ENCODE data around the gene GON7.

GON7 gene

DNA sequence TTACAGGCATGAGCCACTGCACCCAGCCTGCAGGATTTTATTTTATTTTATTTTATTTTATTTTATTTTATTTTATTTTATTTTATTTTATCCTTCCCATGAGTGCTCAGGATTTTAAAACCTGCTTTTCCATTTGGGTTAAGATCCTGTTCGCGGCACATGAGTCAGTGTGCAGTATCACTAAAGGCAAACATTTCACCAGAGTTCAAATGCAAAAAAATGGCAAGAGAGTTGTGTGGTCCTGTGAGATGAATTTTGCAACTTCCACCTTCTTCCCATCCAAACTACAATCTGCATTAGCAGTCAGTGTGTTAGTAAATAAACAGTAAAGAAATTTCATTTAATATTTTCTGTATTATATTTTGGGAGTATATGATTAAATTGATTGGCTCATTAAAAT, 51.2 kb downstream of the GON7 start:
- DNase-seq, result no peak

DNA sequence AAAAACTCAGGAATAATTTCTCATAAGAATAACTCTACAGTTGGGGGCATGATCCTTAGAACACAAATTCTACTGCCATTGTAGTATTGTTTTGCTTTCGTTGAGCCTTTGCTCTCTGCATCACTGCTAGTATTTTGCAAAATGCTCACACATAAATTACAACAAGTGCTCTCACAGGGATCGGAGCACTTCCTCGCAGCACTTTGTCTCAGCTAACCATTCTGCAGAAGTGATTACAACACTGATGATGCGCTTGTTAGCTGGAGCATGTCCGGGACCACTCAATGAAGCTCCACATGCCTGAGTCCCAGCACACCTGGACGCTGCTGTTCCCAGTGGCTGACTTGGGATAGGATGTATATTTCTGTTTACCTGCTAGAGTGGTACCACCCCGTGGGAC, 53.7 kb downstream of the GON7 start:
- no peak for DNase-seq

Measured in activated gamma-delta T cell treated with Interleukin-2 at 50 U/mL for 16 hours (primary cell).